ENCODE results near the gene INTS1. TPM values are rescaled to one million over a fixed set of nuclear protein-coding genes. Genes with fewer than 3 reads are reported as not detected.

The INTS1 gene
- polyA plus RNA-seq, 1 donor from 2014 or later = 21.1 TPM

- Histone ChIP-seq H3K4me3 (ENCODE audit: low read length) (no peak overlapping the region), H3K36me3 (ENCODE audit: insufficient read depth, low read length) (no peaks in the 10 kb centered on the region), H3K9me2 (ENCODE audit: insufficient read depth, low read length) (no peaks in the 10 kb centered on the region), H3K79me2 (replicated peaks; ENCODE audit: insufficient read depth, low read length) (no peaks in the 10 kb centered on the region), H3K27me3 (ENCODE audit: insufficient read depth, low read depth, low read length) (no peaks in the 10 kb centered on the region), H3K4me2 (ENCODE audit: low read length) (no peak overlapping the region), H3K9me3 (ENCODE audit: low read length) (no peaks in the 10 kb centered on the region), H3K9ac (ENCODE audit: low read length) (no peak overlapping the region), H4K20me1 (ENCODE audit: insufficient read depth) (no peaks in the 10 kb centered on the region), H3F3A (ENCODE audit: insufficient read depth, low read length, poor library complexity, severe bottlenecking) (no peaks in the 10 kb centered on the region), H3K27ac (ENCODE audit: low read length) (no peak overlapping the region), H2AFZ (ENCODE audit: low read depth, low read length) (no peak overlapping the region)
- TF ChIP-seq MXI1 (conservative IDR thresholded peaks at IDR 0.05; ENCODE audit: poor library complexity, severe bottlenecking) (no peak), TAF1 (IDR thresholded peaks at IDR 0.05; ENCODE audit: low read depth) (no peak), CTCF (IDR thresholded peaks at IDR 0.05; ENCODE audit: poor library complexity, severe bottlenecking) (no peak), REST (IDR thresholded peaks at IDR 0.05; ENCODE audit: borderline replicate concordance) (no peak), RAD21 (conservative IDR thresholded peaks at IDR 0.05) (no peak), POLR2AphosphoS5 (IDR thresholded peaks at IDR 0.05) (no peak), SMC3 (conservative IDR thresholded peaks at IDR 0.05; ENCODE audit: poor library complexity) (no peak), EZH2 (IDR thresholded peaks at IDR 0.05; ENCODE audit: borderline replicate concordance, insufficient read depth, low read length, poor library complexity, severe bottlenecking) (no peak), EP300 (conservative IDR thresholded peaks at IDR 0.05; ENCODE audit: poor library complexity, severe bottlenecking) (no peak)
Measured at GRCh38 chr7:1438821-1439220, 65.4 kb downstream of the INTS1 start.

GRCh38 chr7:1438208-1438607 is 66.0 kb downstream of the INTS1 start:
- Histone ChIP-seq H3K9ac (ENCODE audit: low read length) (no peak overlapping the region), H4K20me1 (ENCODE audit: insufficient read depth) (no peaks in the 10 kb centered on the region), H2AFZ (ENCODE audit: low read depth, low read length) (no peak overlapping the region), H3K4me3 (ENCODE audit: low read length) (no peak overlapping the region), H3K4me2 (ENCODE audit: low read length) (no peak overlapping the region), H3K9me2 (ENCODE audit: insufficient read depth, low read length) (no peaks in the 10 kb centered on the region), H3K27ac (ENCODE audit: low read length) (no peak overlapping the region), H3K36me3 (ENCODE audit: insufficient read depth, low read length) (no peaks in the 10 kb centered on the region), H3F3A (ENCODE audit: insufficient read depth, low read length, poor library complexity, severe bottlenecking) (no peaks in the 10 kb centered on the region), H3K9me3 (ENCODE audit: low read length) (no peaks in the 10 kb centered on the region), H3K27me3 (ENCODE audit: insufficient read depth, low read depth, low read length) (no peaks in the 10 kb centered on the region), H3K79me2 (replicated peaks; ENCODE audit: insufficient read depth, low read length) (no peaks in the 10 kb centered on the region)
- no peak for TF ChIP-seq EP300 (conservative IDR thresholded peaks at IDR 0.05; ENCODE audit: poor library complexity, severe bottlenecking)
- no peak for TF ChIP-seq RAD21 (conservative IDR thresholded peaks at IDR 0.05)
- TF ChIP-seq EZH2 (IDR thresholded peaks at IDR 0.05; ENCODE audit: borderline replicate concordance, insufficient read depth, low read length, poor library complexity, severe bottlenecking) = no peak
- no peak for TF ChIP-seq POLR2AphosphoS5 (IDR thresholded peaks at IDR 0.05)
- TF ChIP-seq CTCF (IDR thresholded peaks at IDR 0.05; ENCODE audit: poor library complexity, severe bottlenecking) = no peak
- TF ChIP-seq SMC3 (conservative IDR thresholded peaks at IDR 0.05; ENCODE audit: poor library complexity) = no peak
- no peak for TF ChIP-seq REST (IDR thresholded peaks at IDR 0.05; ENCODE audit: borderline replicate concordance)
- no peak for TF ChIP-seq TAF1 (IDR thresholded peaks at IDR 0.05; ENCODE audit: low read depth)
- no peak for TF ChIP-seq MXI1 (conservative IDR thresholded peaks at IDR 0.05; ENCODE audit: poor library complexity, severe bottlenecking)
